OCI-LY7 (cell line): ENCODE measurements around the gene NOTCH4. TPM values are rescaled to one million over a fixed set of nuclear protein-coding genes. Genes with fewer than 3 reads are reported as not detected.

ENCODE experiments used
- BruUV-seq: library from RNA; stranded (reverse); fragments of 400-500 nt; replicated peaks from 2 replicates; lab custom pipeline; 2021; lab: Mats Ljungman, UMichigan
- CTCF ChIA-PET: fragments of 300-600 bp; sonication (Branson Sonifier 250); formaldehyde crosslinking; loops from one replicate; lab custom pipeline; 2022; ENCODE audit warnings: antibody characterized with exemption; ENCODE audit not compliant: unreplicated experiment; lab: Charles Lee
- POLR2A ChIA-PET: fragments of 300-600 bp; sonication (Branson Sonifier 250); formaldehyde crosslinking; loops from one replicate; lab custom pipeline; 2022; ENCODE audit warnings: antibody characterized with exemption; lab: Charles Lee
- DNase-seq: peaks from one replicate; pipeline ENCODE4 v3.0.0-alpha.2; 2015; ENCODE audit warnings: low spot score
- H2AFZ ChIP-seq: fragments of 200-600 bp; sonication (generic), shearing (Covaris generic); 2 replicates; pipeline ENCODE4 v1.6.1; 2014; ENCODE audit warnings: mild to moderate bottlenecking, antibody characterized with exemption, low read length, moderate library complexity
- H3K27ac ChIP-seq: fragments of 200-600 bp; sonication (generic); 2 replicates; pipeline ENCODE4 v1.5.1; 2014; ENCODE audit warnings: mixed run types, low read depth, mild to moderate bottlenecking, moderate library complexity, low read length, inconsistent platforms; ENCODE audit not compliant: poor library complexity, severe bottlenecking
- H3K36me3 ChIP-seq: fragments of 200-600 bp; sonication (generic); 2 replicates; pipeline ENCODE4 v1.6.1; 2014; ENCODE audit warnings: mild to moderate bottlenecking, antibody characterized with exemption, low read length, moderate library complexity, mixed read lengths; ENCODE audit not compliant: insufficient read depth
- H3K4me1 ChIP-seq: fragments of 200-600 bp; sonication (generic); 2 replicates; pipeline ENCODE4 v1.5.1; 2014; ENCODE audit warnings: mild to moderate bottlenecking, low read length; ENCODE audit not compliant: insufficient read depth, poor library complexity, severe bottlenecking
- H3K4me2 ChIP-seq: fragments of 200-600 bp; sonication (generic); 2 replicates; pipeline ENCODE4 v1.6.1; 2014; ENCODE audit warnings: mild to moderate bottlenecking, low read length
- H3K4me3 ChIP-seq: fragments of 200-600 bp; sonication (generic); 2 replicates; pipeline ENCODE4 v1.5.1; 2014; ENCODE audit warnings: mild to moderate bottlenecking, low read depth, low read length; ENCODE audit not compliant: poor library complexity, severe bottlenecking
- H3K79me2 ChIP-seq: fragments of 200-600 bp; sonication (generic); 2 replicates; pipeline ENCODE4 v1.6.1; 2016; ENCODE audit warnings: low read depth, mild to moderate bottlenecking, low read length, moderate library complexity, mixed read lengths; ENCODE audit not compliant: insufficient read depth
- H3K9me2 ChIP-seq: fragments of 200-600 bp; sonication (generic); 2 replicates; pipeline ENCODE4 v1.6.1; 2016; ENCODE audit warnings: mild to moderate bottlenecking, low read length, mixed read lengths; ENCODE audit not compliant: insufficient read depth
- H3K9me3 ChIP-seq: fragments of 200-600 bp; sonication (generic); 2 replicates; pipeline ENCODE4 v1.6.1; 2014; ENCODE audit warnings: mild to moderate bottlenecking, mixed run types, low read length, mixed read lengths
- H4K20me1 ChIP-seq: fragments of 200-600 bp; sonication (generic); 2 replicates; pipeline ENCODE4 v1.6.1; 2014; ENCODE audit warnings: mild to moderate bottlenecking, antibody characterized with exemption, low read length, moderate library complexity, mixed read lengths; ENCODE audit not compliant: insufficient read depth
- EZH2phosphoT487 ChIP-seq: fragments of 200-600 bp; sonication (generic); IDR thresholded peaks from 2 replicates; pipeline ENCODE4 v1.6.1; 2018; ENCODE audit warnings: low read depth, borderline replicate concordance, mild to moderate bottlenecking, mixed run types, antibody characterized with exemption, low read length, moderate library complexity, mixed read lengths
- intact Hi-C: fragments of 100-400 bp; cut with micrococcal nuclease; formaldehyde crosslinking; loops from one replicate; pipeline ENCODE4 v1.10.0; 2022; ENCODE audit not compliant: unreplicated experiment
- total RNA-seq, 2 experiments: library from RNA; depleted of rRNA in 1 of 2; stranded (reverse); fragments of >200 nt in 1 of 2; shearing (Covaris generic) in 1 of 2; gene quantifications; 2 replicates each; pipeline ENCODE4 v1.2.3, GENCODE V29; 2014 to 2022
- TF ChIP-seq, protein P1 (sequence below): fragments of 200-600 bp; sonication (generic); conservative IDR thresholded peaks from 2 replicates; pipeline ENCODE4 v1.5.1; 2014; ENCODE audit warnings: mild to moderate bottlenecking, antibody characterized with exemption, low read length, moderate library complexity, mixed read lengths

NOTCH4 gene
- total RNA-seq, 2 experiments from 2014 or later: 1.4 to 2.4 TPM

DNA sequence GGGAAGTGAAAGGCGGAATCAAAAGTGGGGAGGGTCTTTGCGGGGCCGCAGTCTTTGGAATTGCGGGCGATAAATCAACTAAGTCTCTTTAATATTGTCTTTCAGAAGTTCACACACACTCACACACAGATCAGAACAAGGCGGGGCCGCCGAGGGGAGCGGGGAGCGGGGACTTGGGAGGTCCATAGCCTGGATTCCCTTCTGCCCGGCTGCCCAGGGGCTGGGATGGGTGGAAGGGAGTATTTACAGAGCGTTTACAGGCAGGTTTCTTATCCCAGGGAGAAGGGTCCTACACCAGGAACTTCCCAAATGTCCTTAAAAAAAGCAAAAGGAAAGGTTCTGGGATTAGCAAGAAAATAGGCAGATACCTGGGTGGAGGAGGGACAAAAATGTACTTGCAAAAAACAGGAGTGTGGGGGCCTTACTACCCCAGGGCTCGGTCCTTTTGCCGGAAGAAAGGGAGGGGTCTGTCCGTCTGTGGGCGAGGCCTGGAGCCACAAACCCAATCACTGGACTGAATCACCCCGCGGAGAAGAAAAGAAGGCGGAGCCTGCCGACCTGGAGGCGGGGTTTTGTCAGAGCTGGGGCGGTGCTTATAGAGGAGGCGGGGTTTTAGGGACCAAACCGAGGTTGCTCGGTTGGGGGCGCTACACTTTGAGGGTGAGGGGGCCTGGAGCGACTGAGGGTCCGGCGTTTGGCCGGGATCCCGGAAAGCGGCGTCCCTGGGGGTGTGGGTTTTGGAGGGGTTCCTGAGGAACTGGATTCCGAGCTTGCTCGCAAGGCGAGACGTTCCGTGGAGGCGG lies 75.4 kb downstream of the NOTCH4 start:
- Histone ChIP-seq H3K4me3 (no peak overlapping the region), H3K9me3 (no peaks in the 10 kb centered on the region), H3K79me2 (no peaks in the 10 kb centered on the region), H3K36me3 (no peaks in the 10 kb centered on the region), H3K4me2 (no peak overlapping the region), H4K20me1 (no peaks in the 10 kb centered on the region), H2AFZ (no peak overlapping the region), H3K9me2 (no peaks in the 10 kb centered on the region), H3K4me1 (peaks cover 9% of the 10 kb centered on the region), H3K27ac (no peak overlapping the region)
- BruUV-seq: no TSS peak
- TF ChIP-seq, protein P1, sequence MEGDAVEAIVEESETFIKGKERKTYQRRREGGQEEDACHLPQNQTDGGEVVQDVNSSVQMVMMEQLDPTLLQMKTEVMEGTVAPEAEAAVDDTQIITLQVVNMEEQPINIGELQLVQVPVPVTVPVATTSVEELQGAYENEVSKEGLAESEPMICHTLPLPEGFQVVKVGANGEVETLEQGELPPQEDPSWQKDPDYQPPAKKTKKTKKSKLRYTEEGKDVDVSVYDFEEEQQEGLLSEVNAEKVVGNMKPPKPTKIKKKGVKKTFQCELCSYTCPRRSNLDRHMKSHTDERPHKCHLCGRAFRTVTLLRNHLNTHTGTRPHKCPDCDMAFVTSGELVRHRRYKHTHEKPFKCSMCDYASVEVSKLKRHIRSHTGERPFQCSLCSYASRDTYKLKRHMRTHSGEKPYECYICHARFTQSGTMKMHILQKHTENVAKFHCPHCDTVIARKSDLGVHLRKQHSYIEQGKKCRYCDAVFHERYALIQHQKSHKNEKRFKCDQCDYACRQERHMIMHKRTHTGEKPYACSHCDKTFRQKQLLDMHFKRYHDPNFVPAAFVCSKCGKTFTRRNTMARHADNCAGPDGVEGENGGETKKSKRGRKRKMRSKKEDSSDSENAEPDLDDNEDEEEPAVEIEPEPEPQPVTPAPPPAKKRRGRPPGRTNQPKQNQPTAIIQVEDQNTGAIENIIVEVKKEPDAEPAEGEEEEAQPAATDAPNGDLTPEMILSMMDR: 0 out of 2 replicates have a peak, but pooled peaks have one; percentile 15
- no peak for TF ChIP-seq EZH2phosphoT487
- CTCF ChIA-PET: no interaction called here
- no peak for DNase-seq
- POLR2A ChIA-PET: no interaction called here
- intact Hi-C loops: no loop called here

DNA sequence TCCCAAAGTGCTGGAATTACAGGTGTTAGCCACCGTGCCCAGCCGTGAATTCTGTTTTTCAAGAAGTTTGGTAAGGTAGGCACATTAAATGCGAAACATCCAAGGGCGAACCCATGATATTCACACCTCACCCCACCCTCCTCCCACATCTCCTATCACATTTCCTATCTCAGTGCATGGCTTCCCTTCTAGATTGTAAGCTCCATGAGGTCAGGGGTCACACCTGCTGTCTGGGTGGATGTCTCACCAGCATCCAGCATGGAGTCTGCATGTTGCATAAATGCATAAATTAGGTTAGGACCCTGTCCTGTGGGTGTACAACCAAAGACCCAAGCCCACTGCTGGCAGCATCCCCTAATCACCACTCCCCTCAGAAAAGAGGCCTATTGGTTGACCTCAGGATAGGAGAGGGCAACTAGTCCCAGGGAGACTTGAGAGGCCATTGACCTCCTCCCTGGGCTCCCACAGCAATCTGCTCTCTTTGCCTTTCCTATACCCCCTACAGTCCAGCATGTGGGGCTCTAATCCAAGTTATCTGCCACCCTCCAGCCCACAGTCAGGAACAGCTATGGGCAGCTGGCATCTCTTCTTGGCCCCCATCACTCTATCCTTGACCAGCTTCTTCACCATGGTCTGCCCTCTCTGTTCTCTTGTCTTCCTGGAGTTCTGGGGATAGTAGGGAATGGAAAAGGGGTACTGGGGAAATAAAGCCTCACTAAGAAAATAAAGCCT lies 76.3 kb downstream of the NOTCH4 start:
- intact Hi-C loops: no loop called here
- Histone ChIP-seq H2AFZ (no peak overlapping the region), H3K9me2 (no peaks in the 10 kb centered on the region), H3K4me3 (no peak overlapping the region), H3K9me3 (no peaks in the 10 kb centered on the region), H3K27ac (no peak overlapping the region), H4K20me1 (no peaks in the 10 kb centered on the region), H3K36me3 (no peaks in the 10 kb centered on the region), H3K4me2 (no peak overlapping the region), H3K4me1 (peaks cover under 1% of the 10 kb centered on the region), H3K79me2 (no peaks in the 10 kb centered on the region)
- no peak for DNase-seq
- TF ChIP-seq, protein P1: no peak
- TF ChIP-seq EZH2phosphoT487: no peak
- BruUV-seq: no TSS peak
- POLR2A ChIA-PET: interaction anchor here (0.5 kb wide), 1 partner anchor 13 kb away, joined by 3 read pairs; no protein-coding TSS in a partner anchor
- CTCF ChIA-PET: no interaction called here
